Measurements from ENCODE around the gene KRT35. TPM values are rescaled to one million over a fixed set of nuclear protein-coding genes. Genes with fewer than 3 reads are reported as not detected.

KRT35 gene
- total and polyA plus RNA-seq, 2 of the 13 experiments (the other 11 are each of a cell fraction or from before 2014, with no cell fraction given), result not detected

GRCh38 chr17:41496803-41497484 is 16.0 kb upstream of the KRT35 start (continued):
- no peak for TF ChIP-seq ZHX1 (CRISPR knock-in tag; IDR thresholded peaks at IDR 0.05; ENCODE audit: low read depth)
- 0 out of 2 replicates have a peak, but pooled peaks have one; percentile 58 for TF ChIP-seq HIC2 (CRISPR knock-in tag; IDR thresholded peaks at IDR 0.05; ENCODE audit: low read depth)
- no peak for TF ChIP-seq ZNF512B (CRISPR knock-in tag; IDR thresholded peaks at IDR 0.05; ENCODE audit: borderline replicate concordance)
- no peak for TF ChIP-seq TRIM24 (CRISPR knock-in tag; IDR thresholded peaks at IDR 0.05)
- TF ChIP-seq SNAPC2 (CRISPR knock-in tag; IDR thresholded peaks at IDR 0.05), result no peak
- TF ChIP-seq FOXJ3 (CRISPR knock-in tag; IDR thresholded peaks at IDR 0.05; ENCODE audit: borderline replicate concordance), result no peak
- no peak for TF ChIP-seq FOXK2 (IDR thresholded peaks at IDR 0.05)
- TF ChIP-seq SAP130 (CRISPR knock-in tag; IDR thresholded peaks at IDR 0.05; ENCODE audit: low read depth), result no peak
- no peak for TF ChIP-seq SP1 (IDR thresholded peaks at IDR 0.05)
- peak; percentile 45; the same call in 1 of the 2 replicates for TF ChIP-seq SP1 (CRISPR knock-in tag; IDR thresholded peaks at IDR 0.05)
- no peak for TF ChIP-seq HOMEZ (CRISPR knock-in tag; IDR thresholded peaks at IDR 0.05; ENCODE audit: low read depth)
- TF ChIP-seq DRAP1 (CRISPR knock-in tag; IDR thresholded peaks at IDR 0.05), result peak; percentile 30; the same call in 1 of the 2 replicates
- TF ChIP-seq ZNF33B (CRISPR knock-in tag; IDR thresholded peaks at IDR 0.05), result no peak; the same call in 1 of the 2 replicates
- no peak for TF ChIP-seq NR3C1 (CRISPR knock-in tag; IDR thresholded peaks at IDR 0.05)
- no peak for TF ChIP-seq EEA1 (CRISPR knock-in tag; IDR thresholded peaks at IDR 0.05; ENCODE audit: borderline replicate concordance)
- no peak for TF ChIP-seq ZNF343 (CRISPR knock-in tag; IDR thresholded peaks at IDR 0.05)
- TF ChIP-seq ASH2L (IDR thresholded peaks at IDR 0.05; ENCODE audit: insufficient read length, low read depth, low read length), result no peak
- TF ChIP-seq ZNF501 (CRISPR knock-in tag; IDR thresholded peaks at IDR 0.05), result 0 out of 2 replicates have a peak, but pooled peaks have one; percentile 26
- no peak for TF ChIP-seq ATF7 (IDR thresholded peaks at IDR 0.05)
- no peak for TF ChIP-seq ATF7 (CRISPR knock-in tag; IDR thresholded peaks at IDR 0.05)
- TF ChIP-seq FOSL2 (CRISPR knock-in tag; IDR thresholded peaks at IDR 0.05), result peak; percentile 27; the same call in 1 of the 2 replicates
- TF ChIP-seq HES4 (CRISPR knock-in tag; IDR thresholded peaks at IDR 0.05; ENCODE audit: borderline replicate concordance), result no peak
